Measurements from ENCODE around the gene RNF128. TPM values are rescaled to one million over a fixed set of nuclear protein-coding genes. Genes with fewer than 3 reads are reported as not detected.

The RNF128 gene
- polyA plus RNA-seq, 1 experiment, result 3.9 TPM

GRCh38 chrX:106696502-106696901 is 30.0 kb upstream of the RNF128 start:
- DNase-seq (ENCODE audit: low read depth, low spot score), result no peak
- ChIA-PET CTCF (interaction anchor here (1.5 kb wide), 1 partner anchor 10 kb away, joined by 3 read pairs; no protein-coding TSS in a partner anchor), POLR2A (interaction anchor here (0.7 kb wide), 1 partner anchor 43 kb away, joined by 4 read pairs; no protein-coding TSS in a partner anchor)
- TF ChIP-seq CTCF (IDR thresholded peaks at IDR 0.05; ENCODE audit: low read depth, low read length), result no peak
- H3K4me3 ChIP-seq (ENCODE audit: low read depth, low read length), result no peak overlapping the region
- H3K9me3 ChIP-seq (ENCODE audit: control insufficient read depth, insufficient read depth, low read length), result no peaks in the 10 kb centered on the region
- H3K27ac ChIP-seq (ENCODE audit: low read depth, low read length), result no peak overlapping the region
- no peaks in the 10 kb centered on the region for H3K27me3 ChIP-seq (ENCODE audit: control insufficient read depth, insufficient read depth, low read length)

GRCh38 chrX:106698693-106699092 is 27.8 kb upstream of the RNF128 start:
- peak overlapping the region; percentile 57 for H3K27ac ChIP-seq (ENCODE audit: low read depth, low read length)
- CTCF ChIA-PET, result no interaction called here

GRCh38 chrX:106702636-106703035 is 23.9 kb upstream of the RNF128 start:
- H3K27me3 ChIP-seq (ENCODE audit: control insufficient read depth, insufficient read depth, low read length), result no peaks in the 10 kb centered on the region
- no peak for TF ChIP-seq CTCF (IDR thresholded peaks at IDR 0.05; ENCODE audit: low read depth, low read length)
- H3K9me3 ChIP-seq (ENCODE audit: control insufficient read depth, insufficient read depth, low read length), result no peaks in the 10 kb centered on the region
- ChIA-PET CTCF (no interaction called here), POLR2A (no interaction called here)
- H3K27ac ChIP-seq (ENCODE audit: low read depth, low read length), result no peak overlapping the region
- H3K4me3 ChIP-seq (ENCODE audit: low read depth, low read length), result no peak overlapping the region
- no peak for DNase-seq (ENCODE audit: low read depth, low spot score)

More at GRCh38 chrX:106698693-106699092, 27.8 kb upstream of the RNF128 start:
- Histone ChIP-seq H3K4me3 (ENCODE audit: low read depth, low read length) (no peak overlapping the region), H3K9me3 (ENCODE audit: control insufficient read depth, insufficient read depth, low read length) (no peaks in the 10 kb centered on the region), H3K27me3 (ENCODE audit: control insufficient read depth, insufficient read depth, low read length) (no peaks in the 10 kb centered on the region)
- peak; percentile 11 for DNase-seq (ENCODE audit: low read depth, low spot score)
- POLR2A ChIA-PET, result no interaction called here
- TF ChIP-seq CTCF (IDR thresholded peaks at IDR 0.05; ENCODE audit: low read depth, low read length), result no peak

- POLR2A ChIA-PET, result no interaction called here
- DNase-seq (ENCODE audit: low read depth, low spot score), result no peak
- CTCF ChIA-PET, result interaction anchor here (1.7 kb wide), 1 partner anchor 10 kb away, joined by 3 read pairs; no protein-coding TSS in a partner anchor
These were observed 20.0 kb upstream of the RNF128 start for GRCh38 chrX:106706466-106706865.

More at GRCh38 chrX:106706466-106706865, 20.0 kb upstream of the RNF128 start:
- no peak overlapping the region for H3K4me3 ChIP-seq (ENCODE audit: low read depth, low read length)
- H3K27me3 ChIP-seq (ENCODE audit: control insufficient read depth, insufficient read depth, low read length), result no peaks in the 10 kb centered on the region
- no peak for TF ChIP-seq CTCF (IDR thresholded peaks at IDR 0.05; ENCODE audit: low read depth, low read length)
- no peak overlapping the region for H3K27ac ChIP-seq (ENCODE audit: low read depth, low read length)
- no peaks in the 10 kb centered on the region for H3K9me3 ChIP-seq (ENCODE audit: control insufficient read depth, insufficient read depth, low read length)
